H1 (cell line): ENCODE data around the gene TMA7B. TPM values are rescaled to one million over a fixed set of nuclear protein-coding genes. Genes with fewer than 3 reads are reported as not detected.

Experiments
- CTCF ChIA-PET: fragments of 300-600 bp; sonication (Branson Sonifier 250); formaldehyde crosslinking; loops from one replicate; lab custom pipeline; 2021; ENCODE audit not compliant: partially characterized antibody; lab: Charles Lee
- POLR2A ChIA-PET: fragments of 300-600 bp; sonication (Branson Sonifier 250); formaldehyde crosslinking; loops from one replicate; lab custom pipeline; 2021; ENCODE audit warnings: inconsistent platforms; ENCODE audit not compliant: partially characterized antibody; lab: Charles Lee
- DNase-seq, 2 experiments: peaks; one replicate each; pipeline versions ENCODE4 v3.0.0 to v3.0.0-alpha.2; 2010 to 2022; ENCODE audit warnings: low spot score in 2 of 2, low read depth in 1 of 2, mixed read lengths in 1 of 2
- FAIRE-seq: peaks from 2 replicates; lab custom pipeline; 2011; peaks lifted over from hg19 to GRCh38; lab: Jason Lieb, UNC
- H2AFZ ChIP-seq: 2 replicates; pipeline ENCODE4 v1.8.1; 2012; ENCODE audit warnings: low read length, inconsistent platforms
- H2AK5ac ChIP-seq: 2 replicates; pipeline ENCODE4 v1.6.1; 2013; ENCODE audit warnings: low read depth, low read length
- H2BK120ac ChIP-seq: replicated peaks from 2 replicates; pipeline ENCODE3; 2013; ENCODE audit warnings: low read depth, low read length, inconsistent platforms
- H2BK12ac ChIP-seq: 2 replicates; pipeline ENCODE4 v1.6.1; 2013; ENCODE audit warnings: low read depth, low read length
- H2BK15ac ChIP-seq: 2 replicates; pipeline ENCODE4 v1.6.1; 2013; ENCODE audit warnings: low read length
- H2BK20ac ChIP-seq: 2 replicates; pipeline ENCODE4 v1.6.1; 2013; ENCODE audit warnings: low read length
- H2BK5ac ChIP-seq: 2 replicates; pipeline ENCODE4 v1.6.1; 2013; ENCODE audit warnings: low read depth, low read length
- H3K14ac ChIP-seq: 2 replicates; pipeline ENCODE4 v1.6.1; 2013; ENCODE audit warnings: inconsistent platforms; ENCODE audit not compliant: insufficient read length
- H3K18ac ChIP-seq: 2 replicates; pipeline ENCODE4 v1.6.1; 2013; ENCODE audit warnings: low read length; ENCODE audit errors: extremely low read depth
- H3K23ac ChIP-seq: 2 replicates; pipeline ENCODE4 v1.6.1; 2013; ENCODE audit warnings: inconsistent platforms; ENCODE audit not compliant: insufficient read length
- H3K23me2 ChIP-seq: 2 replicates; pipeline ENCODE4 v1.6.1; 2013; ENCODE audit warnings: low read depth, low read length
- H3K27ac ChIP-seq: 2 replicates; pipeline ENCODE4 v1.6.1; 2011; ENCODE audit warnings: low read depth, low read length, inconsistent platforms
- H3K27me3 ChIP-seq, 4 experiments: replicated peaks in 1 of 4; 1 replicate in 1 of 4; 2 replicates in 3 of 4; pipeline versions ENCODE4 v1.6.1 to v1.8.1; 2011 to 2013; ENCODE audit warnings: low read length in 3 of 4, mild to moderate bottlenecking in 3 of 4, inconsistent platforms in 2 of 4, mixed read lengths in 2 of 4, moderate library complexity in 1 of 4; ENCODE audit not compliant: control insufficient read depth in 3 of 4, insufficient read depth in 3 of 4; ENCODE audit errors: extremely low read depth in 1 of 4
- H3K36me3 ChIP-seq, 4 experiments: 2 replicates each; pipeline versions ENCODE4 v1.6.1 to v1.8.1; 2011 to 2013; ENCODE audit warnings: mild to moderate bottlenecking in 4 of 4, low read length in 3 of 4, moderate library complexity in 2 of 4, control low read depth in 1 of 4, inconsistent platforms in 1 of 4; ENCODE audit not compliant: insufficient read depth in 4 of 4, control insufficient read depth in 2 of 4
- H3K4ac ChIP-seq: replicated peaks from 2 replicates; pipeline ENCODE3; 2013; ENCODE audit warnings: low read length, low read depth, mixed read lengths, inconsistent platforms; ENCODE audit not compliant: insufficient read length
- H3K4me1 ChIP-seq, 4 experiments: replicated peaks in 1 of 4; 1 replicate in 1 of 4; 2 replicates in 3 of 4; pipeline versions ENCODE4 v1.6.1 to v1.8.1; 2011 to 2013; ENCODE audit warnings: low read length in 3 of 4, inconsistent platforms in 2 of 4, mixed read lengths in 1 of 4; ENCODE audit not compliant: insufficient read depth in 4 of 4, control insufficient read depth in 3 of 4
- H3K4me2 ChIP-seq, 2 experiments: 2 replicates each; pipeline versions ENCODE4 v1.6.1 to v1.8.1; 2011 to 2013; ENCODE audit warnings: low read depth in 2 of 2, low read length in 2 of 2, control low read depth in 1 of 2, inconsistent platforms in 1 of 2, mild to moderate bottlenecking in 1 of 2; ENCODE audit not compliant: insufficient read depth in 1 of 2
- H3K4me3 ChIP-seq, 4 experiments: fragments of 200-600, 300-600 bp in 1 of 4; sonication (generic), shearing (Covaris generic), sonication (Bioruptor Twin) in 1 of 4; 2 replicates each; pipeline versions ENCODE4 v1.5.1 to v1.8.1; 2011 to 2016; ENCODE audit warnings: low read length in 4 of 4, low read depth in 3 of 4, control low read depth in 2 of 4, inconsistent platforms in 2 of 4, mild to moderate bottlenecking in 2 of 4, mixed read lengths in 1 of 4, moderate library complexity in 1 of 4; ENCODE audit not compliant: insufficient read depth in 2 of 4; ENCODE audit errors: extremely low read depth in 1 of 4
- H3K56ac ChIP-seq: replicated peaks from 2 replicates; pipeline ENCODE3; 2013; ENCODE audit warnings: low read depth, mild to moderate bottlenecking, mixed read lengths, low read length, inconsistent platforms; ENCODE audit not compliant: insufficient read length
- H3K79me1 ChIP-seq: 2 replicates; pipeline ENCODE4 v1.6.1; 2013; ENCODE audit warnings: low read depth, low read length, control low read depth
- H3K79me2 ChIP-seq, 2 experiments: 2 replicates each; pipeline versions ENCODE4 v1.6.1 to v1.8.1; 2012 to 2013; ENCODE audit warnings: low read length in 2 of 2, mild to moderate bottlenecking in 2 of 2, inconsistent platforms in 1 of 2; ENCODE audit not compliant: insufficient read depth in 2 of 2, control insufficient read depth in 1 of 2
- H3K9ac ChIP-seq, 4 experiments: replicated peaks in 1 of 4; 1 replicate in 1 of 4; 2 replicates in 3 of 4; pipeline versions ENCODE4 v1.6.1 to v1.8.1; 2011 to 2013; ENCODE audit warnings: low read depth in 3 of 4, low read length in 3 of 4, control low read depth in 2 of 4, mild to moderate bottlenecking in 2 of 4, moderate library complexity in 2 of 4, inconsistent platforms in 1 of 4; ENCODE audit errors: extremely low read depth in 1 of 4
- H3K9me3 ChIP-seq, 2 experiments: 2 replicates each; pipeline versions ENCODE4 v1.6.1 to v1.8.1; 2012 to 2013; ENCODE audit warnings: mild to moderate bottlenecking in 2 of 2, moderate library complexity in 2 of 2, control low read depth in 1 of 2, inconsistent platforms in 1 of 2, low read depth in 1 of 2, low read length in 1 of 2, mixed read lengths in 1 of 2; ENCODE audit not compliant: insufficient read depth in 2 of 2
- H4K20me1 ChIP-seq, 2 experiments: replicated peaks in 1 of 2; 2 replicates each; pipeline versions ENCODE3 to v1.8.1; 2011 to 2013; ENCODE audit warnings: inconsistent platforms in 2 of 2, low read length in 2 of 2, mild to moderate bottlenecking in 1 of 2; ENCODE audit not compliant: insufficient read depth in 2 of 2, control insufficient read depth in 1 of 2
- H4K5ac ChIP-seq: 2 replicates; pipeline ENCODE4 v1.6.1; 2013; ENCODE audit warnings: low read length, low read depth, mixed read lengths, inconsistent platforms; ENCODE audit not compliant: insufficient read length
- H4K8ac ChIP-seq: 2 replicates; pipeline ENCODE4 v1.8.0; 2013; ENCODE audit warnings: mild to moderate bottlenecking, moderate library complexity, low read length, inconsistent platforms; ENCODE audit not compliant: insufficient read depth; ENCODE audit errors: extremely low read depth
- H4K91ac ChIP-seq: replicated peaks from 2 replicates; pipeline ENCODE3; 2013; ENCODE audit warnings: low read length, mixed read lengths, inconsistent platforms; ENCODE audit not compliant: insufficient read length
- ATF3 ChIP-seq: IDR thresholded peaks from 2 replicates; pipeline ENCODE4 v1.6.1; 2011; ENCODE audit warnings: low read depth, mild to moderate bottlenecking, low read length; ENCODE audit not compliant: insufficient read depth
- NANOG ChIP-seq: IDR thresholded peaks from 2 replicates; pipeline ENCODE4 v1.6.1; 2011; ENCODE audit warnings: low read length, low read depth, mild to moderate bottlenecking, inconsistent platforms; ENCODE audit not compliant: insufficient read depth, poor library complexity, severe bottlenecking
- NRF1 ChIP-seq: IDR thresholded peaks from 2 replicates; pipeline ENCODE4 v1.6.1; 2011; ENCODE audit warnings: mild to moderate bottlenecking, low read depth, low read length, improper control_type of control experiment
- RFX5 ChIP-seq: IDR thresholded peaks from 2 replicates; pipeline ENCODE4 v1.6.1; 2011; ENCODE audit warnings: low read depth, low read length, improper control_type of control experiment, borderline replicate concordance
- RNF2 ChIP-seq: fragments of 200-900, 300-1000 bp; sonication (generic); IDR thresholded peaks from 2 replicates; pipeline ENCODE4 v1.7.1; 2016; ENCODE audit warnings: borderline replicate concordance, low read depth, mild to moderate bottlenecking, antibody characterized with exemption, low read length; ENCODE audit not compliant: poor library complexity, severe bottlenecking; ENCODE audit errors: missing control alignments
- RXRA ChIP-seq: IDR thresholded peaks from 2 replicates; pipeline ENCODE4 v1.6.1; 2011; ENCODE audit warnings: low read depth, mild to moderate bottlenecking, low read length, moderate library complexity; ENCODE audit not compliant: insufficient read depth
- WGBS, 2 experiments: shearing (Covaris generic) in 1 of 2; methylation state at CpG; one replicate each; pipeline versions ENCODE4 v1.1.6 to v1.1.7; 2013 to 2015; ENCODE audit warnings: low lambda C conversion rate in 2 of 2, mixed read lengths in 2 of 2, inconsistent platforms in 1 of 2, low coverage in 1 of 2, missing lambda C conversion rate in 1 of 2; ENCODE audit not compliant: insufficient replicate concordance in 2 of 2, insufficient coverage in 1 of 2, insufficient read length in 1 of 2; ENCODE audit errors: extremely low coverage in 1 of 2, missing lambda C conversion rate in 1 of 2; 5-methylcytosine and 5-hydroxymethylcytosine counted together
- polyA plus RNA-seq, 7 experiments: library from polyadenylated mRNA; depleted of rRNA in 3 of 7; stranded (reverse) in 5 of 7; unstranded in 2 of 7; fragments of >200 nt in 5 of 7; fragments of 200-250 nt in 2 of 7; gene quantifications; 1 replicate in 5 of 7; 2 replicates in 1 of 7; 4 replicates in 1 of 7; pipeline versions ENCODE4 v1.2.1 to v1.2.3, GENCODE V29; 2011 to 2013; ENCODE audit warnings: missing spikeins in 2 of 7, mixed read lengths in 2 of 7
- total RNA-seq: library from RNA; stranded (reverse); fragmentation: NEBNext Ultra II Directional; extraction: Animal tissue kit (Norgen Biotek cat#: 25700); gene quantifications from 2 replicates; pipeline ENCODE4 v1.2.1, GENCODE V29; 2021

TMA7B gene
- total and polyA plus RNA-seq, 2 of the 8 experiments (the other 6 are each of a cell fraction or from before 2014, with no cell fraction given): not detected

- CTCF ChIA-PET: interaction anchor here (0.6 to 10.1 kb wide), 6 partner anchors 9 to 272 kb away, joined by 3 to 119 read pairs (median 8); no protein-coding TSS in a partner anchor
- Histone ChIP-seq H2AK5ac (no peak overlapping the region), H4K5ac (no peak overlapping the region), H3K4me1 (peaks cover 0 to 4% (median under 1%) of the 10 kb centered on the region in 4 experiments; a peak in 3 of 7 replicates), H3K4ac (no peak overlapping the region), H3K23me2 (no peaks in the 10 kb centered on the region), H3K14ac (no peak overlapping the region), H3K79me1 (no peaks in the 10 kb centered on the region), H3K56ac (no peak overlapping the region), H3K36me3 (no peaks in the 10 kb centered on the region), H4K91ac (no peak overlapping the region), H3K9me3 (no peaks in the 10 kb centered on the region), H3K27ac (no peak overlapping the region), H3K4me2 (no peak overlapping the region), H3K18ac (no peak overlapping the region), H3K23ac (no peak overlapping the region), H3K4me3 (no peak overlapping the region), H2BK5ac (no peak overlapping the region), H3K27me3 (peaks cover 0 to 2% (median 0%) of the 10 kb centered on the region in 4 experiments; a peak in 1 of 7 replicates), H4K8ac (no peak overlapping the region), H4K20me1 (no peaks in the 10 kb centered on the region), H2BK20ac (no peak overlapping the region), H2AFZ (no peak overlapping the region), H2BK15ac (no peak overlapping the region), H3K79me2 (no peaks in the 10 kb centered on the region), H2BK12ac (no peak overlapping the region), H2BK120ac (no peak overlapping the region), H3K9ac (no peak overlapping the region)
- WGBS, 2 experiments: 95% methylated on average over 18 of the region's 18 CpGs; no CpG with 5 or more reads in 1 of the 2 experiments
- no peak for DNase-seq
- FAIRE-seq: no peak
- POLR2A ChIA-PET: interaction anchor here (0.6 kb wide), 1 partner anchor 67 kb away, joined by 3 read pairs; no protein-coding TSS in a partner anchor
- no peak for TF ChIP-seq NANOG
- no peak for TF ChIP-seq ATF3
- no peak for TF ChIP-seq RFX5
- TF ChIP-seq RXRA: no peak
- TF ChIP-seq NRF1: no peak
- TF ChIP-seq RNF2: no peak
Observed at GRCh38 chr22:39924286-39924685, 35.9 kb upstream of the TMA7B start.
